Activated CD4-positive, alpha-beta T cell treated with anti-CD3 and anti-CD28 coated beads, Interleukin-2, amount 50 U/mL, for 16 hours (primary cell): ENCODE results near the gene EPHB2.

Source experiments
- DNase-seq: peaks from one replicate; pipeline ENCODE4 v3.0.0-alpha.2; 2020

Gene EPHB2

GRCh38 chr1:22722901-22723550, 12.4 kb downstream of the EPHB2 start:
- no peak for DNase-seq

GRCh38 chr1:22727873-22728272, 17.2 kb downstream of the EPHB2 start:
- DNase-seq: no peak

- no peak for DNase-seq
Measured at GRCh38 chr1:22728751-22729399, 18.2 kb downstream of the EPHB2 start.

- no peak for DNase-seq
Measured at GRCh38 chr1:22729400-22729773, 18.7 kb downstream of the EPHB2 start.

- DNase-seq: no peak
Measured at GRCh38 chr1:22729912-22730311, 19.3 kb downstream of the EPHB2 start.

- no peak for DNase-seq
Measured at GRCh38 chr1:22731924-22732720, 21.5 kb downstream of the EPHB2 start.

GRCh38 chr1:22733643-22734042, 23.0 kb downstream of the EPHB2 start:
- no peak for DNase-seq

- DNase-seq: no peak
Measured at GRCh38 chr1:22736501-22737080, 26.0 kb downstream of the EPHB2 start.

- DNase-seq: no peak
Measured at GRCh38 chr1:22737374-22738068, 26.9 kb downstream of the EPHB2 start.

GRCh38 chr1:22738069-22738435, 27.4 kb downstream of the EPHB2 start:
- no peak for DNase-seq

GRCh38 chr1:22738522-22738921, 27.9 kb downstream of the EPHB2 start:
- DNase-seq: no peak

GRCh38 chr1:22739648-22740385, 29.2 kb downstream of the EPHB2 start:
- no peak for DNase-seq

- DNase-seq: no peak
Measured at GRCh38 chr1:22741118-22741517, 30.5 kb downstream of the EPHB2 start.

- DNase-seq: no peak
Measured at GRCh38 chr1:22745669-22746585, 35.3 kb downstream of the EPHB2 start.

GRCh38 chr1:22747021-22747734, 36.5 kb downstream of the EPHB2 start:
- DNase-seq: no peak

- DNase-seq: no peak
Measured at GRCh38 chr1:22747735-22748073, 37.1 kb downstream of the EPHB2 start.

- no peak for DNase-seq
Measured at GRCh38 chr1:22749503-22749902, 38.9 kb downstream of the EPHB2 start.

GRCh38 chr1:22749919-22750684, 39.5 kb downstream of the EPHB2 start:
- DNase-seq: peak; percentile 53

GRCh38 chr1:22750685-22751051, 40.0 kb downstream of the EPHB2 start:
- DNase-seq: peak; percentile 10

- no peak for DNase-seq
Measured at GRCh38 chr1:22751124-22751531, 40.5 kb downstream of the EPHB2 start.
